Measurements from ENCODE around the gene VWCE. TPM values are rescaled to one million over a fixed set of nuclear protein-coding genes. Genes with fewer than 3 reads are reported as not detected.

The VWCE gene
- total RNA-seq, 1 experiment from 2014 or later = 0.51 TPM

GRCh38 chr11:61332797-61333549 is 37.9 kb upstream of the VWCE start, which contains the start of the genes DDB1 and TKFC:
Gene DDB1, minus strand, starts transcription at chr11:61333105. Its CDS starts 137 bp downstream, at chr11:61332968.
Gene TKFC, plus strand, starts transcription at chr11:61333228. Its CDS starts 1,501 bp downstream, at chr11:61334729.
- intact Hi-C loops (cut with micrococcal nuclease; ENCODE audit: unreplicated experiment) (no loop called here), in situ Hi-C loops (cut with HindIII; ENCODE audit: low pct_unique_long_range_greater_than_20kb, low sequenced_read_pairs) (no loop called here)
- ATAC-seq (peak; percentile 97), DNase-seq (ENCODE audit: low read depth, low spot score) (peak; percentile 35)
- ChIA-PET POLR2A (interaction anchor here (0.6 kb wide), 1 partner anchor 40 kb away, joined by 4 read pairs; no protein-coding TSS in a partner anchor), CTCF (interaction anchor here (1.9 kb wide), 1 partner anchor 52 kb away, joined by 11 read pairs; no protein-coding TSS in a partner anchor)
- TF ChIP-seq SIN3A (IDR thresholded peaks at IDR 0.05; ENCODE audit: borderline replicate concordance, insufficient read depth, low read depth, low read length) (peak; percentile 78; the same call in 1 of the 2 replicates), TCF7L2 (IDR thresholded peaks at IDR 0.05; ENCODE audit: low read depth, low read length) (no peak), CTCF (IDR thresholded peaks at IDR 0.05) (no peak), POLR2AphosphoS5 (IDR thresholded peaks at IDR 0.05; ENCODE audit: low read depth, low read length) (peak; percentile 96), REST (IDR thresholded peaks at IDR 0.05; ENCODE audit: insufficient read depth in 1 of 2, low read depth in 2 of 2, low read length in 1 of 2) (0 out of 4 replicates have a peak, but pooled peaks of 1 of the 2 experiments have one; percentile 28)
- H3K27ac ChIP-seq (ENCODE audit: low read length) = peak within 1 kb of the TSS; percentile 98
- H3K4me1 ChIP-seq (ENCODE audit: control insufficient read depth, insufficient read depth, low read length) = peaks cover 31% of the 10 kb centered on the region
- H3K36me3 ChIP-seq (ENCODE audit: control insufficient read depth, insufficient read depth, low read length) = peaks cover 13% of the 10 kb centered on the region
- BruUV-seq (replicated peaks) = no TSS peak
- no peaks in the 10 kb centered on the region for H3K27me3 ChIP-seq (ENCODE audit: control insufficient read depth, insufficient read depth, low read length)
- no peaks in the 10 kb centered on the region for H3K9me3 ChIP-seq (ENCODE audit: control insufficient read depth, insufficient read depth, low read depth, low read length)
- peak within 1 kb of the TSS; percentile 92 to 98 for H3K4me3 ChIP-seq (ENCODE audit: low read depth in 2 of 2, low read length in 2 of 2)

- Histone ChIP-seq H3K27ac (ENCODE audit: low read length) (peak overlapping the region; percentile 92), H3K9me3 (ENCODE audit: control insufficient read depth, insufficient read depth, low read depth, low read length) (no peaks in the 10 kb centered on the region), H3K36me3 (ENCODE audit: control insufficient read depth, insufficient read depth, low read length) (peaks cover 18% of the 10 kb centered on the region), H3K4me3 (ENCODE audit: low read depth in 2 of 2, low read length in 2 of 2) (peak overlapping the region; percentile 92 to 98), H3K4me1 (ENCODE audit: control insufficient read depth, insufficient read depth, low read length) (peaks cover 31% of the 10 kb centered on the region), H3K27me3 (ENCODE audit: control insufficient read depth, insufficient read depth, low read length) (no peaks in the 10 kb centered on the region)
- intact Hi-C loops (cut with micrococcal nuclease; ENCODE audit: unreplicated experiment) (no loop called here), in situ Hi-C loops (cut with HindIII; ENCODE audit: low pct_unique_long_range_greater_than_20kb, low sequenced_read_pairs) (no loop called here)
- BruUV-seq (replicated peaks) = no TSS peak
- no peak for ATAC-seq
- no peak for TF ChIP-seq SIN3A (IDR thresholded peaks at IDR 0.05; ENCODE audit: borderline replicate concordance, insufficient read depth, low read depth, low read length)
- ChIA-PET POLR2A (no interaction called here), CTCF (no interaction called here)
- DNase-seq (ENCODE audit: low read depth, low spot score) = no peak
Observed at GRCh38 chr11:61332281-61332796, 37.2 kb upstream of the VWCE start.
